Tibial nerve (tissue), 4 donors: ENCODE measurements around the gene CTU2. TPM values are rescaled to one million over a fixed set of nuclear protein-coding genes. Genes with fewer than 3 reads are reported as not detected.

Source experiments
- DNase-seq, 2 donors: peaks; one replicate each; pipeline ENCODE4 v3.0.0-alpha.2; 2019; ENCODE audit warnings: low spot score in 2 of 2
- H3K27ac ChIP-seq, 4 donors: fragments of 200-600 bp; sonication (generic) in 3 of 4; one replicate each; pipeline ENCODE4 v1.5.1; 2017 to 2019; ENCODE audit warnings: mild to moderate bottlenecking in 1 of 4
- H3K27me3 ChIP-seq, 2 donors: fragments of 200-600 bp; sonication (generic) in 1 of 2; one replicate each; pipeline versions ENCODE4 v1.5.1 to v1.6.0; 2017 to 2019
- H3K36me3 ChIP-seq, 3 donors: fragments of 200-600 bp; sonication (generic); one replicate each; pipeline ENCODE4 v1.5.1; 2018 to 2019
- H3K4me1 ChIP-seq, 4 donors: fragments of 200-600 bp; sonication (generic) in 3 of 4; one replicate each; pipeline ENCODE4 v1.5.1; 2017 to 2019
- H3K4me3 ChIP-seq, 4 donors: fragments of 200-600 bp; sonication (generic) in 3 of 4; one replicate each; pipeline ENCODE4 v1.5.1; 2017 to 2019; ENCODE audit warnings: mild to moderate bottlenecking in 1 of 4, moderate library complexity in 1 of 4
- H3K9me3 ChIP-seq, 4 donors: fragments of 200-600 bp; sonication (generic) in 3 of 4; one replicate each; pipeline ENCODE4 v1.5.1; 2017 to 2019
- EP300 ChIP-seq, 2 donors: sonication (generic); formaldehyde crosslinking; IDR thresholded peaks; one replicate each; pipeline ENCODE4 v1.6.1; 2017; ENCODE audit warnings: antibody characterized with exemption in 2 of 2, mild to moderate bottlenecking in 1 of 2
- POLR2A ChIP-seq, 2 donors: fragments of 450-650 bp; IDR thresholded peaks; one replicate each; pipeline ENCODE4 v1.6.1; 2017; ENCODE audit warnings: antibody characterized with exemption in 2 of 2, mild to moderate bottlenecking in 2 of 2, moderate library complexity in 2 of 2
- WGBS, 2 donors: methylation state at CpG; one replicate each; pipeline ENCODE4 v1.1.5; 2018; 5-methylcytosine and 5-hydroxymethylcytosine counted together
- total RNA-seq, 4 donors: library from RNA; depleted of rRNA; stranded (reverse); fragments of >200 nt; gene quantifications; one replicate each; pipeline ENCODE4 v1.1.0, GENCODE V29; 2016
- TF ChIP-seq, protein P1 (sequence below), 5 experiments: fragments of 200-600 bp in 3 of 5; fragments of 450-650 bp in 2 of 5; sonication (generic) in 3 of 5; IDR thresholded peaks; one replicate each; pipeline ENCODE4 v1.5.1; 2016 to 2019; ENCODE audit warnings: antibody characterized with exemption in 5 of 5, mild to moderate bottlenecking in 3 of 5, moderate library complexity in 2 of 5

Gene CTU2
- total RNA-seq, 4 donors from 2014 or later = 12.3 to 22.5 (median 12.5) TPM

DNA sequence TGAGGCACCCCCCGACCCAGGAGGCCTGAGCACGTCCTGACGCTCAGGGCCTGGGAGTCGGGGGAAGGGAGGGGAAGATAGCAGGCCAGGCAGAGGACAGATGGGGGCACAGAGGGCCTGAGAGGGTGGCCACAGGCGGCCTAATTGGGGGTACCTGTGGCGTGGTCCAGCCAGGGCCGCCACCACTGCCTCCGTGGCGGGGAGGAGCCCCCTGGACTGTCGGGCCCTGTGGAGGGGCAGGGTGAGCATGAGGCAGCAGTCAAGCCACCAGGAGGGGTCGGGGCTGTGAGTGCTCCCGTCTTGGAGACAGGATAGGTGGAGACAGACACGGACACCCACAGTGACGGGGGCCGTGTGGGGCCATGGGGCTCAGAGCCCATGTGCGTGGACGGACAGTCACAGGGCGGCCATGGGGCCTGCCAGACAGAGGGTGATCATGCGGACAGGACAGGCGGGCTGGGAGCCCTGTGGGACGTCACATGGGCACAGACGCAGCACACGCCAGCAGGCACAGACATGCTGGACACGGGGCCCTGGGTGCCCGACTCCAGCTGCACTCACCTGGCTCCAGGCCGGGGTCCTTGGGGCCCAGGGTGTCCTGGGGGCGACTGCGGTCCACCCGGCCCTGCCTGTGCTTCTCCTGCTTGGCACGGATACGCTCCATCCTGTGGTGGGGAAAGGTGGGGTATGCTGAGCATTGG is 18.7 kb downstream of the CTU2 start:
- Histone ChIP-seq H3K4me3 (no peak overlapping the region), H3K36me3 (peaks cover 2 to 89% (median 46%) of the 10 kb centered on the region in 3 donors), H3K27me3 (no peaks in the 10 kb centered on the region), H3K9me3 (no peaks in the 10 kb centered on the region), H3K4me1 (peaks cover 0 to under 1% (median 0%) of the 10 kb centered on the region in 4 donors), H3K27ac (no peak overlapping the region)
- no peak for TF ChIP-seq EP300 (IDR thresholded peaks at IDR 0.05)
- TF ChIP-seq, protein P1, sequence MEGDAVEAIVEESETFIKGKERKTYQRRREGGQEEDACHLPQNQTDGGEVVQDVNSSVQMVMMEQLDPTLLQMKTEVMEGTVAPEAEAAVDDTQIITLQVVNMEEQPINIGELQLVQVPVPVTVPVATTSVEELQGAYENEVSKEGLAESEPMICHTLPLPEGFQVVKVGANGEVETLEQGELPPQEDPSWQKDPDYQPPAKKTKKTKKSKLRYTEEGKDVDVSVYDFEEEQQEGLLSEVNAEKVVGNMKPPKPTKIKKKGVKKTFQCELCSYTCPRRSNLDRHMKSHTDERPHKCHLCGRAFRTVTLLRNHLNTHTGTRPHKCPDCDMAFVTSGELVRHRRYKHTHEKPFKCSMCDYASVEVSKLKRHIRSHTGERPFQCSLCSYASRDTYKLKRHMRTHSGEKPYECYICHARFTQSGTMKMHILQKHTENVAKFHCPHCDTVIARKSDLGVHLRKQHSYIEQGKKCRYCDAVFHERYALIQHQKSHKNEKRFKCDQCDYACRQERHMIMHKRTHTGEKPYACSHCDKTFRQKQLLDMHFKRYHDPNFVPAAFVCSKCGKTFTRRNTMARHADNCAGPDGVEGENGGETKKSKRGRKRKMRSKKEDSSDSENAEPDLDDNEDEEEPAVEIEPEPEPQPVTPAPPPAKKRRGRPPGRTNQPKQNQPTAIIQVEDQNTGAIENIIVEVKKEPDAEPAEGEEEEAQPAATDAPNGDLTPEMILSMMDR (IDR thresholded peaks at IDR 0.05) = no peak
- TF ChIP-seq POLR2A (IDR thresholded peaks at IDR 0.05) = no peak
- no peak for DNase-seq
- 83 to 86% methylated on average over 25 to 31 of the region's 31 CpGs for WGBS, 2 donors

GRCh38 chr16:88725609-88726407 is 19.5 kb downstream of the CTU2 start:
- 78% methylated on average over 16 to 25 of the region's 32 CpGs for WGBS, 2 donors
- no peak overlapping the region for H3K4me3 ChIP-seq
- H3K9me3 ChIP-seq = no peaks in the 10 kb centered on the region
- H3K27ac ChIP-seq = no peak overlapping the region
- DNase-seq = no peak
- H3K4me1 ChIP-seq = no peaks in the 10 kb centered on the region
- H3K36me3 ChIP-seq = peaks cover 2 to 87% (median 37%) of the 10 kb centered on the region in 3 donors
- H3K27me3 ChIP-seq = no peaks in the 10 kb centered on the region
- TF ChIP-seq EP300 (IDR thresholded peaks at IDR 0.05) = no peak
- TF ChIP-seq POLR2A (IDR thresholded peaks at IDR 0.05) = no peak
- TF ChIP-seq, protein P1 (IDR thresholded peaks at IDR 0.05) = no peak

GRCh38 chr16:88726408-88726749 is 20.1 kb downstream of the CTU2 start:
- no peak overlapping the region for H3K4me3 ChIP-seq
- WGBS, 2 donors = 80 to 85% methylated on average over 9 to 16 of the region's 17 CpGs
- H3K36me3 ChIP-seq = peaks cover 1 to 87% (median 32%) of the 10 kb centered on the region in 3 donors
- DNase-seq = no peak
- TF ChIP-seq EP300 (IDR thresholded peaks at IDR 0.05) (no peak), POLR2A (IDR thresholded peaks at IDR 0.05) (no peak)
- TF ChIP-seq, protein P1 (IDR thresholded peaks at IDR 0.05) = no peak
- no peaks in the 10 kb centered on the region for H3K4me1 ChIP-seq
- H3K27me3 ChIP-seq = no peaks in the 10 kb centered on the region
- H3K27ac ChIP-seq = no peak overlapping the region
- no peaks in the 10 kb centered on the region for H3K9me3 ChIP-seq

GRCh38 chr16:88726981-88727380 is 20.7 kb downstream of the CTU2 start:
- H3K4me1 ChIP-seq = no peaks in the 10 kb centered on the region
- H3K4me3 ChIP-seq = no peak overlapping the region
- H3K36me3 ChIP-seq = peaks cover 0 to 87% (median 27%) of the 10 kb centered on the region in 3 donors
- TF ChIP-seq, protein P1 (IDR thresholded peaks at IDR 0.05) = no peak
- no peak for TF ChIP-seq POLR2A (IDR thresholded peaks at IDR 0.05)
- TF ChIP-seq EP300 (IDR thresholded peaks at IDR 0.05) = no peak
- 89 to 91% methylated on average over 17 to 22 of the region's 28 CpGs for WGBS, 2 donors
- DNase-seq = no peak
- H3K27ac ChIP-seq = no peak overlapping the region
- no peaks in the 10 kb centered on the region for H3K9me3 ChIP-seq
- H3K27me3 ChIP-seq = no peaks in the 10 kb centered on the region

GRCh38 chr16:88727871-88728270 is 21.6 kb downstream of the CTU2 start:
- Histone ChIP-seq H3K4me1 (no peaks in the 10 kb centered on the region), H3K4me3 (no peak overlapping the region), H3K36me3 (peaks cover 0 to 87% (median 18%) of the 10 kb centered on the region in 3 donors), H3K27ac (no peak overlapping the region), H3K27me3 (no peaks in the 10 kb centered on the region), H3K9me3 (no peaks in the 10 kb centered on the region)
- TF ChIP-seq, protein P1 (IDR thresholded peaks at IDR 0.05) = no peak
- TF ChIP-seq EP300 (IDR thresholded peaks at IDR 0.05) = no peak
- no peak for TF ChIP-seq POLR2A (IDR thresholded peaks at IDR 0.05)
- WGBS, 2 donors = 64 to 69% methylated on average over 20 of the region's 20 CpGs
- DNase-seq = no peak
